Body of pancreas (tissue), 4 donors: ENCODE results near the gene GALNT2. TPM values are rescaled to one million over a fixed set of nuclear protein-coding genes. Genes with fewer than 3 reads are reported as not detected.

ENCODE experiments used
- ATAC-seq: fragments of 150-250 bp; one replicate; pipeline ENCODE4 v1.9.1; 2016
- DNase-seq, 4 donors: peaks; one replicate each; pipeline ENCODE4 v3.0.0-alpha.2; 2019
- H3K27ac ChIP-seq, 4 donors: fragments of 200-600 bp; sonication (generic); 1 replicate in 3 of 4; 2 replicates in 1 of 4; pipeline versions ENCODE4 v1.5.1 to v1.6.1; 2016 to 2019; ENCODE audit warnings: mild to moderate bottlenecking in 1 of 4, mixed read lengths in 1 of 4, moderate library complexity in 1 of 4
- H3K27me3 ChIP-seq, 2 donors: fragments of 200-600 bp; sonication (generic); one replicate each; pipeline ENCODE4 v1.6.0; 2016; ENCODE audit warnings: mild to moderate bottlenecking in 1 of 2
- H3K36me3 ChIP-seq, 2 donors: fragments of 200-600 bp; sonication (generic); replicated peaks in 1 of 2; 2 replicates each; pipeline ENCODE4 v1.5.1; 2016; ENCODE audit warnings: low read depth in 2 of 2; ENCODE audit not compliant: insufficient read depth in 1 of 2
- H3K4me1 ChIP-seq: fragments of 200-600 bp; sonication (generic); one replicate; pipeline ENCODE4 v1.6.0; 2016
- H3K4me3 ChIP-seq, 2 donors: fragments of 200-600 bp; sonication (generic); 1 replicate in 1 of 2; 2 replicates in 1 of 2; pipeline ENCODE4 v1.5.1; 2016 to 2019
- H3K9me3 ChIP-seq, 3 donors: fragments of 200-600 bp; sonication (generic); 1 replicate in 2 of 3; 2 replicates in 1 of 3; pipeline ENCODE4 v1.5.1; 2016
- CTCF ChIP-seq, 7 experiments: fragments of 450-650 bp in 4 of 7; fragments of 200-600 bp in 3 of 7; sonication (generic) in 3 of 7; IDR thresholded peaks; one replicate each; pipeline ENCODE4 v1.5.1; 2016 to 2019; ENCODE audit warnings: antibody characterized with exemption in 7 of 7
- POLR2A ChIP-seq, 3 donors: fragments of 450-650 bp; IDR thresholded peaks; one replicate each; pipeline ENCODE4 v1.6.1; 2016; ENCODE audit warnings: antibody characterized with exemption in 3 of 3, mild to moderate bottlenecking in 2 of 3
- WGBS, 2 donors: methylation state at CpG; one replicate each; pipeline ENCODE4 v1.1.5; 2017; 5-methylcytosine and 5-hydroxymethylcytosine counted together
- intact Hi-C: fragments of 100-400 bp; cut with DNase I; formaldehyde crosslinking; loops from one replicate; pipeline ENCODE4 v1.15.1; 2023
- total RNA-seq, 2 donors: library from RNA; depleted of rRNA; stranded (reverse); fragments of >200 nt; gene quantifications; one replicate each; pipeline ENCODE4 v1.1.0, GENCODE V29; 2016

Gene GALNT2
- total RNA-seq, 2 donors from 2014 or later, result 45.9 to 68.6 TPM

GRCh38 chr1:230102046-230102445 lies 35.0 kb downstream of the GALNT2 start:
- Histone ChIP-seq H3K27me3 (no peaks in the 10 kb centered on the region), H3K27ac (peak overlapping the region in 2 of 4 donors; percentile 55), H3K9me3 (no peaks in the 10 kb centered on the region), H3K36me3 (no peaks in the 10 kb centered on the region), H3K4me1 (peaks cover 62% of the 10 kb centered on the region), H3K4me3 (no peak overlapping the region)
- intact Hi-C loops, result no loop called here
- DNase-seq, result no peak
- TF ChIP-seq POLR2A (IDR thresholded peaks at IDR 0.05) (no peak), CTCF (IDR thresholded peaks at IDR 0.05) (no peak)
- ATAC-seq, result no peak
- WGBS, 2 donors, result 76 to 88% methylated on average over 5 of the region's 5 CpGs

- WGBS, 2 donors, result 77 to 86% methylated on average over 4 of the region's 4 CpGs
Observed at GRCh38 chr1:230102472-230102871, 35.4 kb downstream of the GALNT2 start.

DNA sequence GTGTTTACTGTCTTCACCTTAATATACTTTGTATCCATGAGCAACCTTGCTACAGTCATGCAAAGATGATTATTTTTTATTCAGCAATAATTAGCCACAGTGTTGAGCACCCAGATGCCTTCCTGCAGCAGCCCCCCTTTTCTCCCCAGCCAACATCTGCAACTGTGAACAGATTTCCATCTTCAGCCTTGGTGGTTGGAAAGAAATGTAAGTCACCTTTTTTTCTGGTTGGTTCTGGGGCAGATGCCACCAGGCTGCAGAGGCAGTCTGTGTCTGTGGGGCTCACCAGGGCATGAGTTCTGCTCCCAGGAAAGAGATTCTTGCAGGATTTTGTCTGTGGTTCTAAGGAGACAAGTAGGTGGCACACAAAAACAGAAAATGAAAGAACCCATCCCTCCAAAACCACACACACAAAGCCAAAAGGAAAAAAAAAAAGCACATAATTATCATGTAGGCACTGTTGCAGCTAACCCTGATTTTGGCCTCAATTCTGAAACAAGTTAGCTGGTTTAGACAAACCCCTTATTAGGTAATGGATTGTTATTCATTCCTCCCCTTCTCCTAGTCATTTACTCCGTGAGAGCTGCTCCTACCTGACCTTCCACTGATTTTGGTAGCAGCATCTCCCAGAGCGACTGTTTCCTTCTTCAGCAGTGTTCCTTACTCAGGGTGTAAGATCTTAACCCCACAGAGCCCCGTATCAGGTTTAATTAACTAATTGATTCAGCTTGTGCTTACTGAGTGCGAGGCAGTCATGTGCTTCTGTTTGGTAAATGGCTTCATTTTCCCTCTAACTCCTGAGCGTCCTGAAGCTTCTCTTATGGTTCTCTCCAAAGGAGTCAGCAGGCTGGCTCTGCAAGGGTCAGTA lies 36.5 kb downstream of the GALNT2 start:
- DNase-seq (no peak), ATAC-seq (no peak)
- peaks cover 71% of the 10 kb centered on the region for H3K4me1 ChIP-seq
- no peaks in the 10 kb centered on the region for H3K36me3 ChIP-seq
- 32 to 47% methylated on average over 5 of the region's 5 CpGs for WGBS, 2 donors
- H3K27me3 ChIP-seq, result no peaks in the 10 kb centered on the region
- no peak overlapping the region for H3K4me3 ChIP-seq
- intact Hi-C loops, result no loop called here
- TF ChIP-seq CTCF (IDR thresholded peaks at IDR 0.05) (no peak), POLR2A (IDR thresholded peaks at IDR 0.05) (no peak)
- no peaks in the 10 kb centered on the region for H3K9me3 ChIP-seq
- H3K27ac ChIP-seq, result peak overlapping the region; percentile 20 to 95 (median 85)

More at GRCh38 chr1:230102472-230102871, 35.4 kb downstream of the GALNT2 start:
- Histone ChIP-seq H3K9me3 (no peaks in the 10 kb centered on the region), H3K36me3 (no peaks in the 10 kb centered on the region), H3K27ac (no peak overlapping the region), H3K27me3 (no peaks in the 10 kb centered on the region), H3K4me1 (peaks cover 66% of the 10 kb centered on the region), H3K4me3 (no peak overlapping the region)
- TF ChIP-seq POLR2A (IDR thresholded peaks at IDR 0.05) (no peak), CTCF (IDR thresholded peaks at IDR 0.05) (no peak)
- intact Hi-C loops, result no loop called here
- ATAC-seq (no peak), DNase-seq (no peak)

DNA sequence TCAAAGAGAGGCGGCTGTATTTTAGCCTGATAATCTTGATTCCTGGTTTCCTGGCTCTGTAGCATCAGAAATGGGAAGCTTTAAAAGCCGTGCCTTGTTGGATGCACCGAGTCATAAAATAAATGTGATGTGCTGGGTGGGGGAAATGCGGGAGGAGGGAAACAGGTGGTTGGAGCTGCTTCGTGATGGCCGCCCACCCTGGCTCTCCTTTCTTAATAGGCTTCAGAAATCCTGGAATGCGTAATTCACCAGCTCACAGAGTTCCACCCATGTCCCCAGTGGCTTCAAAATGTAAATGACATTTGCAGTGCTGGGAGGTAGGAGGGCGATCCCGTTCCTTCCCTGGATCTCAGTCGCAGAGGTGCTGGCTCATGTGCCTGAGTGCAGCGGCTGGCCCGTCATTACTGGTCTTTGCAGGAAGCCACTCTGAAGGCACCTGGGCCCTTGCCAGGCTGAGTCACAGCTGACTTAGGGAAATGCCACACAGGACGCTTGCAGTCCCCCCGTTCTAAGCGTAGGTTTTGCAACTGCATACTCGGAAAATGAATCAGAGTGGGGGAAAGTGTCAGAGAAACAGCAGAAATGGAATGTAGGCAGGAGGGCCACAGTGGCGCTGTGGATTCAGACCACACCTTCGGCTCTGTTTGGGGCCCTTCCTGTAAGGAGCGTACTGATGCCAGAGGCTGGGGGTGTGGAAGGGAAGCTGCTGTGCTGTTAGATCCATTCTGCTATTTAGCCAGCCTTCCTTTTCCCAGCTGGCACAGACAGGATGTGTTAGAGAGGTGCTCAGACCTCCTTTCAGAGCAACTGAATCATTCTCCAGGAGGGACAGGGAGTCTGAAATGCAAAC lies 37.6 kb downstream of the GALNT2 start:
- Histone ChIP-seq H3K9me3 (no peaks in the 10 kb centered on the region), H3K4me1 (peaks cover 71% of the 10 kb centered on the region), H3K27ac (peak overlapping the region; percentile 78 to 95 (median 87)), H3K36me3 (no peaks in the 10 kb centered on the region), H3K27me3 (no peaks in the 10 kb centered on the region), H3K4me3 (no peak overlapping the region)
- 9 to 11% methylated on average over 19 of the region's 19 CpGs for WGBS, 2 donors
- DNase-seq (peak; percentile 96 to 99 (median 99)), ATAC-seq (peak; percentile 89)
- TF ChIP-seq CTCF (IDR thresholded peaks at IDR 0.05) (peak in 2 of 7 experiments; percentile 6 to 10), POLR2A (IDR thresholded peaks at IDR 0.05) (peak in 2 of 3 donors; percentile 48 to 59)
- intact Hi-C loops, result no loop called here
